Measurements from ENCODE around the gene SCGB3A1. TPM values are rescaled to one million over a fixed set of nuclear protein-coding genes. Genes with fewer than 3 reads are reported as not detected.

Gene SCGB3A1
- total RNA-seq, 1 donor from 2014 or later, result not detected

DNA sequence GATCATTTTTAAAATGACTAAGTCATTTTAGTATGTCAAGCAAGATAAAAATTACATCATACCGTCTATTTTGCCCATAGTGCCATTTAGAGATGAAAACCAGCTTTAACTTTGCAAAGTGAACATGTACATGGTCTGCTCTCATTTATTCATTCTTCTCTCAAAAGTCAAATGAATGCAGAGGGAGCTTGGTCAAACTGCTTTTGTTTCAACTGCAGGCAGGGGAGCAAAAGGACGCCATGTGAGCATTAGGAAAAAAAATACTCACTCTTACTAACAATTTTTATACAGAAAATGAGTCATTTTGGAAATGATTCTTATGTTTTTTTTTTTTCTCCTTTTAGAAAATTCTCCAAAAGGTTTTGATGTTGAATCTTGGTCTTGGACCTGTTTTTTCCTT is 15.7 kb downstream of the SCGB3A1 start:
- peaks cover 8% of the 10 kb centered on the region for H3K4me1 Mint-ChIP-seq (ENCODE audit: low read depth)
- no peak overlapping the region for H3K4me3 Mint-ChIP-seq (ENCODE audit: low read depth)
- TF ChIP-seq, protein P1, sequence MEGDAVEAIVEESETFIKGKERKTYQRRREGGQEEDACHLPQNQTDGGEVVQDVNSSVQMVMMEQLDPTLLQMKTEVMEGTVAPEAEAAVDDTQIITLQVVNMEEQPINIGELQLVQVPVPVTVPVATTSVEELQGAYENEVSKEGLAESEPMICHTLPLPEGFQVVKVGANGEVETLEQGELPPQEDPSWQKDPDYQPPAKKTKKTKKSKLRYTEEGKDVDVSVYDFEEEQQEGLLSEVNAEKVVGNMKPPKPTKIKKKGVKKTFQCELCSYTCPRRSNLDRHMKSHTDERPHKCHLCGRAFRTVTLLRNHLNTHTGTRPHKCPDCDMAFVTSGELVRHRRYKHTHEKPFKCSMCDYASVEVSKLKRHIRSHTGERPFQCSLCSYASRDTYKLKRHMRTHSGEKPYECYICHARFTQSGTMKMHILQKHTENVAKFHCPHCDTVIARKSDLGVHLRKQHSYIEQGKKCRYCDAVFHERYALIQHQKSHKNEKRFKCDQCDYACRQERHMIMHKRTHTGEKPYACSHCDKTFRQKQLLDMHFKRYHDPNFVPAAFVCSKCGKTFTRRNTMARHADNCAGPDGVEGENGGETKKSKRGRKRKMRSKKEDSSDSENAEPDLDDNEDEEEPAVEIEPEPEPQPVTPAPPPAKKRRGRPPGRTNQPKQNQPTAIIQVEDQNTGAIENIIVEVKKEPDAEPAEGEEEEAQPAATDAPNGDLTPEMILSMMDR (IDR thresholded peaks at IDR 0.05; ENCODE audit: unreplicated experiment), result no peak
- no peaks in the 10 kb centered on the region for H3K9me3 Mint-ChIP-seq (ENCODE audit: low read depth)
- no peak overlapping the region for H3K27ac Mint-ChIP-seq
- DNase-seq (ENCODE audit: low spot score, unreplicated experiment), result no peak
- H3K36me3 Mint-ChIP-seq (ENCODE audit: insufficient read depth), result peaks cover 22% of the 10 kb centered on the region
- H3K27me3 Mint-ChIP-seq, result no peaks in the 10 kb centered on the region

DNA sequence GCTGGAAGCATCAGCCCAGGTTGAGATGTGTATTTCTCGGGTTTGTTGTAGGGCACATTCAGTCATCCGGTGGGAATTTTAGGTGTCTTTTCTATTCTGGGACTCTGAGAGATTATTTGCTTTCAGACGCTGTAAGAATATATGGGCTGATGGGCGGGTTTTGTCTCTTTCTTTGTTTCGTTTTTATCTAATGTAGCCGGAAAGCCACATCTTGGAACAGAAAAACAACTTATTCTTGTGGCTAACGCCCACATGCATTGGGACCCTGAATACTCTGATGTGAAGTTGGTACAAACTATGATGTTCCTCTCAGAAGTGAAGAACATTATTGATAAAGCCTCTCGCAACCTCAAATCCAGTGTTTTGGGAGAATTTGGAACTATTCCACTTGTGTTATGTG is 22.4 kb downstream of the SCGB3A1 start:
- no peak for DNase-seq (ENCODE audit: low spot score, unreplicated experiment)
- H3K27ac Mint-ChIP-seq, result no peak overlapping the region
- H3K4me1 Mint-ChIP-seq (ENCODE audit: low read depth), result peaks cover 10% of the 10 kb centered on the region
- no peaks in the 10 kb centered on the region for H3K27me3 Mint-ChIP-seq
- no peak overlapping the region for H3K4me3 Mint-ChIP-seq (ENCODE audit: low read depth)
- H3K36me3 Mint-ChIP-seq (ENCODE audit: insufficient read depth), result peaks cover 30% of the 10 kb centered on the region
- TF ChIP-seq, protein P1 (IDR thresholded peaks at IDR 0.05; ENCODE audit: unreplicated experiment), result no peak
- no peaks in the 10 kb centered on the region for H3K9me3 Mint-ChIP-seq (ENCODE audit: low read depth)

DNA sequence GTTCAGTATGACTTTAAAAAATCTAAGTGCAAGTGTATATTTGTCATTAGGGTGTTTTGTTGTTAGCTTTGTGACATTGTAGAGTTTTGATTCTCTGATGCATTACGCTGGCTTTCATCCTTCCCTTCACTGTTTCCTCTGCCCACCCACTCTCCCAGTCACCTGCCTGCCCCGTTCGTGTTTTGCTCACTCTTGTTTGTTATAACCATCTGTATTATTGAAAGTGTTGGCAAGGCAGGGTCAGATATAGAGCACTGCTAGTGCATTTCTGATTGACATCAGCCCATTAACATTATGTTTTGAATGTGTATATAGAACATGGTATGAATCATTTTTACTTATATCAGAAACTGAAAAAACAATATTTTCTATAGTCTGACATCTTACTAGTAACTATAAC is 27.3 kb downstream of the SCGB3A1 start:
- H3K27me3 Mint-ChIP-seq, result no peaks in the 10 kb centered on the region
- H3K4me1 Mint-ChIP-seq (ENCODE audit: low read depth), result peaks cover 7% of the 10 kb centered on the region
- H3K4me3 Mint-ChIP-seq (ENCODE audit: low read depth), result no peak overlapping the region
- peaks cover 38% of the 10 kb centered on the region for H3K36me3 Mint-ChIP-seq (ENCODE audit: insufficient read depth)
- no peak for DNase-seq (ENCODE audit: low spot score, unreplicated experiment)
- H3K27ac Mint-ChIP-seq, result no peak overlapping the region
- TF ChIP-seq, protein P1 (IDR thresholded peaks at IDR 0.05; ENCODE audit: unreplicated experiment), result no peak
- H3K9me3 Mint-ChIP-seq (ENCODE audit: low read depth), result no peaks in the 10 kb centered on the region

DNA sequence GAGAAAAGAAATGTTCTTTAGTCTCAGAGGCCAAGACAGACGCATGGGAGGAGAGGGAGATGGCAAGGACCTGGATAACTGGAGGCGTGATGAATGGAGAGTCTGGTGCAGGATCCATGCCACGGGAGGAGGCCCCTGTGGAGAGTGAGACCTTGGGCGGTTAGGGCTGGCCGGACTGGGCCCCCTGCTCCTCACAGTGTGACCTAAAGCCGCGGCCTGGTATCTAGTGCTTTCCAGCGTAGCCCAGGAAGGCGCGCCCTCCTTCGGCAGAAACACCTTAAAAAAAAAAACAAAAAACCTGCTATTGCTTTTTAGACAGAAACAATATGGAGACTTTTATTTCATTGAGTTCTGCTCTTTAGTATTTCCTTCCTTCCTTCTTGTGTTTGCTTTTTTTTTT is 33.1 kb downstream of the SCGB3A1 start:
- H3K9me3 Mint-ChIP-seq (ENCODE audit: low read depth), result no peaks in the 10 kb centered on the region
- TF ChIP-seq, protein P1 (IDR thresholded peaks at IDR 0.05; ENCODE audit: unreplicated experiment), result no peak
- no peaks in the 10 kb centered on the region for H3K4me1 Mint-ChIP-seq (ENCODE audit: low read depth)
- no peak for DNase-seq (ENCODE audit: low spot score, unreplicated experiment)
- H3K27ac Mint-ChIP-seq, result peak overlapping the region; percentile 82
- no peaks in the 10 kb centered on the region for H3K27me3 Mint-ChIP-seq
- no peak overlapping the region for H3K4me3 Mint-ChIP-seq (ENCODE audit: low read depth)
- H3K36me3 Mint-ChIP-seq (ENCODE audit: insufficient read depth), result peaks cover 46% of the 10 kb centered on the region

DNA sequence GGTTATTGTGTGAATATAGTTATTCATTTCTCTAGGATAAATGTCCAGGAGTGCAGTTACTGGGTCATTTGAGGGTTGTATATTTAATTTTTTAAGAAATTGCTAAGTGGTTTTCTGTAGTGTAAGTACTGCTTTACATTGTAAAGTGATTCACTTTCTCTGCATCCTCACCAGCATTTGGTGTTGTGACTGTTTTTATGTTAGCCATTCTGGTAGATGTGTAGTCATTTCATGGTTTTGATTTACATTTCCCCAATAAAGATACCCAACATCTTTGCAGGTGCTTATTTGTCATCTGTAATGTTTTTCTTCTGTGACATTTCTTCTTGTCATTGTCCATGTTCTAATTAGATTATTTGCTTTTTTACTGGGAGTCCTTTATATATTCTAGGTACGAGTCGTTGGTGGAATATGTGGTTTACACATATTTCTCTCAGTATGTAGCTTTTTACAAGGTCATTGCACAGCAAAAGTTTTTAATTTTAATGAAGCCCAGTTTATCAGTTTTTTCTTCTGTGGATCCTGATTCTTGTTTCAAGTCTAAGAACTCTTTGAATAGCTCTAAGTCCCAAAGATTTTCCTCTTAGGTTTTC is 34.0 kb downstream of the SCGB3A1 start:
- Mint-ChIP-seq H3K4me1 (ENCODE audit: low read depth) (no peaks in the 10 kb centered on the region), H3K27me3 (no peaks in the 10 kb centered on the region), H3K36me3 (ENCODE audit: insufficient read depth) (peaks cover 51% of the 10 kb centered on the region), H3K27ac (no peak overlapping the region), H3K4me3 (ENCODE audit: low read depth) (no peak overlapping the region), H3K9me3 (ENCODE audit: low read depth) (no peaks in the 10 kb centered on the region)
- TF ChIP-seq, protein P1 (IDR thresholded peaks at IDR 0.05; ENCODE audit: unreplicated experiment), result no peak
- no peak for DNase-seq (ENCODE audit: low spot score, unreplicated experiment)
